HG02571 (cell line): ENCODE data around the gene LRPAP1.

ENCODE experiments used
- ATAC-seq: cut with Tn5 transposase; IDR thresholded peaks from one replicate; pipeline ENCODE4 v1.9.1; 2021; ENCODE audit warnings: mild to moderate bottlenecking, moderate library complexity; ENCODE audit not compliant: unreplicated experiment

The LRPAP1 gene

GRCh38 chr4:3488820-3489219 lies 43.4 kb downstream of the LRPAP1 start:
- ATAC-seq: no peak

DNA sequence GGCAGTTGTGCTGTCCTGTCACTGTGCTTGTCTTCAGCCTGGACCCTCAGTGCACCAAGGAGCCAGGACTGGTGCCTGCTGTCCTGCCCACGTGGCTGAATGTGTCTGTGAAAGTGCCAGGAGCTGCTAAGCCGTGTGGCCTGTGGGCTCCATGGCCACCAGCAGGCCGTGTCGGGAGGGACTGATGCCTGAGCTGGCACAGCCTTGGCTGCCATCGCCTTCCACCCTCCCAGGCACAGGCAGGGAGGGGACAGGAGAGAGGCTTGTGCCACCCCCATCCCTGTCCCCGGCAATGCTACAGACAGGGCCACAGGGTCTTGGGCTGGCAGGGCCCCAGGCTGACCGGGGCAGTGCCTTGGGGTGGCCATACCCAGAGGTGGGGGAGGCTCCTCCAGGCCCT lies 44.4 kb downstream of the LRPAP1 start:
- no peak for ATAC-seq

GRCh38 chr4:3486541-3487540 lies 45.4 kb downstream of the LRPAP1 start:
- no peak for ATAC-seq

- no peak for ATAC-seq
These were observed 46.2 kb downstream of the LRPAP1 start for GRCh38 chr4:3485886-3486540.

DNA sequence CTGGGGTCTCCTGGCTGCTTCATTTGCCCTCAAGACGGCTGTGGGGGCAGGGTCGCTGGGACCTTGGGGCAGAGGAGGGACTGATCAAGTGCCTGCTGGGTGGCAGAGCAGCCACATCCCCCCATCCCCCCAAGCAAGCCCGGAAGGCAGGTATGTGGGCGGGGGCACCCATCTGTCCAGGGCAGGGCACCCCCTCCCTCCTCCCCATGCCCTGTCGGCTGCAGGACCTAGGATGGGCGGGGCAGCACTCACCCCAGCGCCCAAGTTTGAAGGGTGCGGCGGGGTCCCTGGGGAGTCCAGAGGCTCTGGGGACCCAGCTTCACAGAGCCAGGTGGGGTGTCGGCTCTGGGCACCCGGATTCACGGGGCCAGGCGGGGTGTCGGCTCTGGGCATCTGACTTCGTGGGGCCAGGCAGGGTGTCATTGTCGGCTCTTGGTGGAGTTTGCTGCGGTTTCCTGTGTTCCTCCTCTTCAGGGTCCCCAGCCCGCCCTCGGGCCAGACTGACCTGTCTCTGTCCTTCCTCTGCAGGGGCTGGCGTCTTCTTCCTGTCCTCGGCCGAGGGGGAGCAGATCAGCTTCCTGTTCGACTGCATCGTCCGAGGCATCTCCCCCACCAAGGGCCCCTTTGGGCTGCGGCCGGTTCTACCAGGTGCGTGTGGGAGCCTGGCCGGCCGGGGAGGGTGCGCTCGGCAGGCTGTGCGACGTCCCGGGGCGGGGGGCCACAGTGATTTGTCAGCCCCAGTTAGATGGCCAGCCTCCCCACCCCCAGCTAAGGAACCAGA lies 47.0 kb downstream of the LRPAP1 start:
- ATAC-seq: no peak

DNA sequence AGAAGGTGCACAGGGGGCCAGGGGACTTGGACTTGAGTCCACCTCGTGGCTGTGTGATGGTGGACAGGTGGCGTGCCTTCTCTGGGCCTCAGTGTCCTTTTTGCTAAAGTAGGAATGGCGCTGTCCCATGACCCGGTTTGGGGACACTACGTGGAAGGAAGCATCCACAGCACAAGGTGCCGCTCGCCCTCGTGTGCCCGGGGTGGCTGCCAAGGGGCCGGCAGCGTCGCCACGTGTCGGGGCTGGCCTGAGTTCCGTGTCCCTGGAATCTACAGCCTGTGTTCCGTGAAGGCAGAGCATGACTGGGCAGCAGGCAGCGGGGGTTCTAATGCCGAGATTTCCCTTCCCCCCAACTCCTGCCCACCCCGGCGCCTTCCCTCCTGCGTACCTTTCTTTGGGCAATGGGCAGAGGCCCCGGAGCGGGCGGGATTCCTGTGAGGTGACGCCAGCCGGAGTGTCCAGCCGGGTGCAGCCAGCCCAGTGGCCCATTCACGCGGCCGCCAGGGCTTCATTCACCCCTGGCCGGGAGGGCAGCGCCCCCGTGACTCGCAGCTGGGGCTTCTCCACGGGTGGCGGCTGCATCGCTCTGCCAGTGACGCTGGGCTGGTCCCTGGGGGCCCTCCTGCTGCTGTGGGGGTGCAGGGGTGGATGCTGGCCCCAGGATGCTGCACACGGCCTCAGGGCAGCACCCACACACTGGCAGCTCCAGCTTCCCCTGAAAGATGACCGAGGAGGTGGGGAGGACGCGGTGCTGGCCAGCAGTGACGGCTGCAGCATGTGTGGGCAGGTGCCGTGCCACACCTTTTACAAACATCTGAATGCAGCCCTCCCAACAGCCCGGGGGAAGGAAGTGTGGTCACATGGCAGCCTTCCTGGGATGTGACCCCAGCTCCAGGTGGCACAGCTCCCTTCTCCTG lies 47.9 kb downstream of the LRPAP1 start:
- ATAC-seq: no peak

- ATAC-seq: no peak
These were observed 48.7 kb downstream of the LRPAP1 start for GRCh38 chr4:3483471-3483921.

DNA sequence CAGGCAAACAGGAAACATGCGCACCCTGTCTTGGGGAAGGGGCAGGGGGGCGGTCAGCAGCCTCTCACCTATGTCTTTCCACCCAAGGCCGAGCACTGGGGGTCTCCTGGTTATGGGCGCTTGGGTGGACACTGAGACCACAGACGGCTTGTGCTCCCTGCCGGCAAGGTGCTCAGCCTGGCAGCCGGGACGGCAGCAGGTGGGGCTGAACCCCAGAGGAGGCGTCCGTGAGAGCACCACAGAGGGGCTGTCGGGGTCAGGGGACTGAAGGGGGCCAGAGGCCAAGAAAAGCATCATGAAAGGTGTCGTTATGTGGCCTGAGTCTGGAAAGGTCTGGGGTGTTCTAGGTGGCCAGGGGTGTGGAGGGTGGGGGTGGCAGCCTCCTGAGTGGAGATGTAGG lies 49.5 kb downstream of the LRPAP1 start:
- ATAC-seq: no peak

GRCh38 chr4:3481783-3482393 lies 50.3 kb downstream of the LRPAP1 start:
- ATAC-seq: no peak

- ATAC-seq: no peak
These were observed 51.1 kb downstream of the LRPAP1 start for GRCh38 chr4:3481113-3481531.

DNA sequence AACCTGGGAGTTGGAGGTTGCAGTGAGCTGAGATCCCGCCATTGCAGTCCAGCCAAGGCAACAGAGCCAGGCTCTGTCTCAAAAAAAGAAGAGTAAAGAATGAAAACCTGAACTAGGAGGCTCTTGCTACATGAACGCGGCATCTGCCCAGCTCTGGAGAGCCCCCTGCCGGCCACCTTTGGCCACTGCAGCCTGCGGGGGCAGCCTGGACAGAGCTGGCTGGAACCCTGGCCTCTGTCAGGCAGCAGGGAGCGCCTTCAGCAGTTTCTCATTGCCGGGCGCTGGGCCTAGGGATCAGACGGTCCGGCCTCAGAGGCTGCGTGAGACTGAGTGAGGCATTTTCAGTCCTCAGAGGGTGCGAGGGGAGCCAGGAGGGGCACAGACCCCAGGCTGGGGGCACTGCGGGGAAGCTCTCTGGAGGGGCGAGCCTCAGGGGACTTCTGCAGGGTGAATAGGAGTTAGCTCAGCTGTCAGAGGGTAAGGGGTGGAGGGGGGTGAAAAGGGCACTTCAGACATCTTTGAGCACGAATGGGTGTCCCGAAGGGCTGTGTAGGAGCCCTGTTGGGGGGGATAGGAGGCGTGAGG lies 51.6 kb downstream of the LRPAP1 start:
- no peak for ATAC-seq

DNA sequence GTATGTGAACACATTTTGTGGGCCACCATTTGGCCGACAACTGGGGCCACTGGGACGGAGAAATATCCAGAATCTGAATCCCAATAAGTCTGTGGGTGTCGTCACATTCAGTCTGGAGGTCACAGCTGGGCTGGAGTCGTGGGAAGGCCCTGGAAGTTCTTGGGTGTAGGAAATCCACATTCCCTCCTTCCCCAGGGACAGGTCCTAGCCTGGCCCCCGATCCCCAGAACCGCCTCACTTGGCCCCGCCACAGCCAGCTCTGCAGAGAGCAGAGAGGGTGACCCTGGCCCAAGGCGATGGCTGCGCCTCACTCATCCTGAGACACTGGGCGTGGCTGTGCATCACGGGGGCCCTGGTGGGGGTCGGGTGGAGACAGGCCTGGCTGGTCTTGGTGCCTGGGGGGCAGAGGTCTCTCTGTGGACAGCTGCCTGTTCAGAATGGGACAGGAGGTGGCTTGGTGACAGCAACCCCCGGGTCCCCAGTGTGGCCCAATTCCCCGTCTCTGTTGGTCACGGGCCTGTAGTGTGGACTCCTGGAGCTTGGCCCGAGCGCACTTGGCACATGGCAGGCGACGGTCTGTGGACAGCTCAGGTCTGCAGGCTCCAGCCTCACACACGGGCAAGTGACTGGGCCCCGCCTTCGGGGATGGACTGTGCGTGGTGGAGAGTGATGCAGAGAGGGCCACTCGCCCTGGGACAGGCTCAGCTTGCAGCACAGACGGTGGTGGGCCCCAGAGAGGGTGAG lies 52.7 kb downstream of the LRPAP1 start:
- no peak for ATAC-seq

GRCh38 chr4:3478446-3479357 lies 53.5 kb downstream of the LRPAP1 start:
- no peak for ATAC-seq

DNA sequence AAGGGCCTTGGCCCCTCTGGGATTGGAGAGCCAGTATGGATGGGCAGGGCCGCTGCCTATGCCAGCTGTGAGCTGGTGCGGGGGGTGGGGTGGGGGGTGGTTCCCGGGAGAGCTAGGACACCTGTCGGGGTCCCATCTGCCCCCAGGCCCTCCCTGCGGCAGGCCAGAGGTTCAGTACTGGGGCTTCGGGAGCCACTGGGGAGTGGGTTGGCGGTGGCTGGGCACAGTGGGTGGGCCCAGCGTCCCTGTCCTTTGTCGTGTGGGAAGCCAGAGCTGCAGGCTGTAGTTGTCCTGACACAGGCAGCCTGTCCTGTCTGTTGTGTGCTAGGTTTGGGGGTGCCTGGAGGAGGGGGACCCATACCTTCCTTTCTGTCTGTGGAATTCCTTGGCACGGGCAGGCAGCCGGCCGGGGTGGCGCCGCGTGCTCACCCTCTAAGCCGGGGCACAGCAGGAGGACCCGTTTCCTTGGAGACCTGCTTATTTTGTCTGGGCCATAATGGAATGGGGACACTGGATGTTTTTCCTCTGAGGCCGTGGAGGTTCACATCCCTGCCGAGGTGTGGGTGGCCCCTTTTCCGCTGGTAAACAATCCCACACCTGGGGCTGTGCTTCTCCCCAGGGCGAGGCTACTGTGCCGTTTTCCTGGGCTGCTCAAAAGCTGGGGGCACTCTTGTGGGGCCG lies 54.3 kb downstream of the LRPAP1 start:
- no peak for ATAC-seq

GRCh38 chr4:3476936-3477749 lies 55.1 kb downstream of the LRPAP1 start:
- ATAC-seq: no peak

DNA sequence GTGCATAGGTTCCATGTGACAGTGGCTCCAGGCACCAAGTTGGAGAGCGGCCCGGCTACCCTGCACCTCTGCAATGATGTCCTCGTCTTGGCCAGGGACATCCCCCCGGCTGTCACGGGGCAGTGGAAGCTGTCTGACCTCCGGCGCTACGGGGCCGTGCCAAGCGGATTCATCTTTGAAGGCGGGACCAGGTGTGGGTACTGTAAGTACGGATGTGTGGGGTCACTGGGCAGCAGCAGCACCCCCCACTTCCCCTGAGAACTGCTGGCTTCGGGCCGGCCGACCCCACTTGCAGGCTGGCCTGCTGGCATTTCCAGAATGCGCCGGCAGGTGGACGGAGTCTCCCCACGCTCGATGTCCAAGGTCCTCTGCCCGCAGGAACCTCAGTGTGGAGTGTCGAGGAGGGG lies 55.9 kb downstream of the LRPAP1 start:
- ATAC-seq: no peak
